ENCODE measurements around the gene TIMM23.

- no peak for TF ChIP-seq CTCF (IDR thresholded peaks at IDR 0.05)
- no peak for TF ChIP-seq POLR2A (IDR thresholded peaks at IDR 0.05)
Observed at GRCh38 chr10:46040004-46040403, 67.7 kb downstream of the TIMM23 start.

All from Peyer's patch (tissue), 4 donors.